OCI-M2 (cell line): Measurements from ENCODE around the gene MS4A4A.

Experiments used
- DNase-seq: peaks from one replicate; lab custom pipeline; 2025; ENCODE audit not compliant: unreplicated experiment; lab: John Stamatoyannopoulos, UW

The MS4A4A gene

DNA sequence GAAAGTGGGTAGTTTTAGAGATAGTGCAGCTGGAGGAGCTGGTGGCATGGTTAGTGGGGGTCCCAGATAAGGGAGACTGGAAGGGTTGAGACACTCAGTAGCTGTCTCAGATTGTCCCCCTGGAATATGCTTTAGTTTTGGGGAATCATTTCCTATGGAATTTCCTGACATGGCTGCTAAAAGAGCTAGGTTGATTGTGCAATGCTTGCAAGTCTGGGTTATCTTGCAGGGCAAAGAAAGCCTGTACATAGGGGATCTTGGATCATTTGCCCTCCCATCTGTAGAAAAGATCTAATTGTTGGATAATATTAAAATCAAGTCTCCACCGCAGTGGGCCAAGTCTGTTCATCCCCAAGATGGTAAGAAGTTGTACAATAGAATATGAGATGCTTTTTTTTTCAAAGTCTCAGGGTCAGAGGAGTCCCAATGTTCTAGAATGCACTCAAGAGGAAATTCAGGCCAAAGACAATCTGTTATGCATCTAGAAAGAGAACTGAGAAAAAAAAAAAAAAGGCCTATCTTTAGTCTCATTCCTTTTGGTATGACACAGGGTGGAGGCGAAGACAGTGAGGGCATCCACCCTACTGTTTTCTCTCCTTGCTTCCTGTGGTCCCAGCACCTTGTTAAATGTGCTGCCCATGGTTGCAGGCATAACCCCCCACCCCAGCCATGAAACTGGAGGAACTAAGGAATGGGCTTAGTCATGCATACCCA is 66.8 kb downstream of the MS4A4A start:
- DNase-seq: no peak

- DNase-seq: no peak
Measured at GRCh38 chr11:60348116-60348515, 67.7 kb downstream of the MS4A4A start.

GRCh38 chr11:60349990-60350389 is 69.5 kb downstream of the MS4A4A start:
- no peak for DNase-seq

- no peak for DNase-seq
Measured at GRCh38 chr11:60357771-60358170, 77.3 kb downstream of the MS4A4A start.
